OCI-LY1 (cell line): ENCODE data around the gene SLC27A6.

Experiments used
- H2AFZ ChIP-seq: fragments of 200-600 bp; sonication (generic), shearing (Covaris generic); 2 replicates; pipeline ENCODE4 v1.6.0; 2014; ENCODE audit warnings: antibody characterized with exemption, mild to moderate bottlenecking, low read length
- H3F3A ChIP-seq: fragments of 200-600 bp; sonication (generic), shearing (Covaris generic); 2 replicates; pipeline ENCODE4 v1.6.0; 2014; ENCODE audit warnings: mild to moderate bottlenecking, antibody characterized with exemption, low read length, moderate library complexity; ENCODE audit not compliant: insufficient read depth
- H3K27ac ChIP-seq: fragments of 200-600 bp; sonication (generic); 2 replicates; pipeline ENCODE4 v1.5.1; 2014; ENCODE audit warnings: low read length, mixed run types, mild to moderate bottlenecking, low read depth; ENCODE audit not compliant: poor library complexity, severe bottlenecking
- H3K27me3 ChIP-seq: fragments of 200-600 bp; sonication (generic); 2 replicates; pipeline ENCODE4 v1.6.0; 2014; ENCODE audit warnings: antibody characterized with exemption, mild to moderate bottlenecking, low read length, moderate library complexity; ENCODE audit not compliant: insufficient read depth
- H3K36me3 ChIP-seq: fragments of 200-600 bp; sonication (generic); 2 replicates; pipeline ENCODE4 v1.6.1; 2014; ENCODE audit warnings: mild to moderate bottlenecking, antibody characterized with exemption, low read length, moderate library complexity, mixed read lengths; ENCODE audit not compliant: insufficient read depth
- H3K4me1 ChIP-seq: fragments of 200-600 bp; sonication (generic); 2 replicates; pipeline ENCODE4 v1.5.1; 2014; ENCODE audit warnings: mild to moderate bottlenecking, low read length, moderate library complexity; ENCODE audit not compliant: insufficient read depth, severe bottlenecking
- H3K4me2 ChIP-seq: fragments of 200-600 bp; sonication (generic), shearing (Covaris generic); 2 replicates; pipeline ENCODE4 v1.6.1; 2014; ENCODE audit warnings: low read length
- H3K4me3 ChIP-seq: fragments of 200-600 bp; sonication (generic); 2 replicates; pipeline ENCODE4 v1.5.1; 2014; ENCODE audit warnings: low read length, low read depth, mild to moderate bottlenecking, mixed read lengths; ENCODE audit not compliant: poor library complexity, severe bottlenecking
- H3K79me2 ChIP-seq: fragments of 200-600 bp; shearing (Covaris generic); 2 replicates; pipeline ENCODE4 v1.6.1; 2016; ENCODE audit warnings: mixed run types, low read length, mixed read lengths; ENCODE audit not compliant: insufficient read depth
- H3K9ac ChIP-seq: fragments of 200-600 bp; sonication (generic), shearing (Covaris generic); 2 replicates; pipeline ENCODE4 v1.6.1; 2014; ENCODE audit warnings: mild to moderate bottlenecking, low read length, mixed read lengths
- H3K9me2 ChIP-seq: fragments of 200-600 bp; sonication (generic), shearing (Covaris generic); 2 replicates; pipeline ENCODE4 v1.6.1; 2014; ENCODE audit warnings: low read depth, mild to moderate bottlenecking, low read length, mixed read lengths
- H3K9me3 ChIP-seq: fragments of 200-600 bp; shearing (Covaris generic); 2 replicates; pipeline ENCODE4 v1.6.1; 2014; ENCODE audit warnings: low read length, mixed read lengths
- H4K20me1 ChIP-seq: fragments of 200-600 bp; sonication (generic), shearing (Covaris generic); 2 replicates; pipeline ENCODE4 v1.6.0; 2016; ENCODE audit warnings: mild to moderate bottlenecking, low read length; ENCODE audit not compliant: insufficient read depth
- CTCF ChIP-seq: fragments of 200-600 bp; sonication (generic), shearing (Covaris generic); IDR thresholded peaks from 2 replicates; pipeline ENCODE4 v1.5.1; 2017; ENCODE audit warnings: mild to moderate bottlenecking, antibody characterized with exemption, low read length, moderate library complexity, mixed read lengths
- EZH2 ChIP-seq: fragments of 200-600 bp; sonication (generic), shearing (Covaris generic); IDR thresholded peaks from 2 replicates; pipeline ENCODE4 v1.8.0; 2017; ENCODE audit warnings: borderline replicate concordance, mixed run types, mild to moderate bottlenecking, antibody characterized with exemption, low read length, moderate library complexity, mixed read lengths

The SLC27A6 gene

GRCh38 chr5:128973244-128973643, 8.0 kb downstream of the SLC27A6 start:
- H3K9me2 ChIP-seq, result no peaks in the 10 kb centered on the region
- H2AFZ ChIP-seq, result no peak overlapping the region
- no peak overlapping the region for H3K9ac ChIP-seq
- no peaks in the 10 kb centered on the region for H4K20me1 ChIP-seq
- H3K4me1 ChIP-seq, result no peaks in the 10 kb centered on the region
- H3K79me2 ChIP-seq, result no peaks in the 10 kb centered on the region
- H3F3A ChIP-seq, result no peaks in the 10 kb centered on the region
- H3K36me3 ChIP-seq, result no peaks in the 10 kb centered on the region
- no peaks in the 10 kb centered on the region for H3K9me3 ChIP-seq
- no peak overlapping the region for H3K27ac ChIP-seq
- H3K27me3 ChIP-seq, result no peaks in the 10 kb centered on the region
- TF ChIP-seq EZH2 (no peak), CTCF (no peak)
- no peak overlapping the region for H3K4me2 ChIP-seq
- no peak overlapping the region for H3K4me3 ChIP-seq

GRCh38 chr5:128974567-128974966, 9.3 kb downstream of the SLC27A6 start:
- no peak for TF ChIP-seq EZH2
- no peak for TF ChIP-seq CTCF
- Histone ChIP-seq H2AFZ (no peak overlapping the region), H3K9me2 (no peaks in the 10 kb centered on the region), H3K4me2 (no peak overlapping the region), H3K27me3 (no peaks in the 10 kb centered on the region), H3K9me3 (no peaks in the 10 kb centered on the region), H3K27ac (no peak overlapping the region), H3K9ac (no peak overlapping the region), H3K4me1 (no peaks in the 10 kb centered on the region), H3K4me3 (no peak overlapping the region), H3K79me2 (no peaks in the 10 kb centered on the region), H3F3A (no peaks in the 10 kb centered on the region), H3K36me3 (no peaks in the 10 kb centered on the region), H4K20me1 (no peaks in the 10 kb centered on the region)

GRCh38 chr5:128979761-128980160, 14.5 kb downstream of the SLC27A6 start:
- Histone ChIP-seq H3K9me2 (no peaks in the 10 kb centered on the region), H3K27ac (no peak overlapping the region), H3F3A (no peaks in the 10 kb centered on the region), H3K9me3 (no peaks in the 10 kb centered on the region), H3K4me1 (no peaks in the 10 kb centered on the region), H3K79me2 (no peaks in the 10 kb centered on the region), H2AFZ (no peak overlapping the region), H3K4me3 (no peak overlapping the region), H3K4me2 (no peak overlapping the region), H3K9ac (no peak overlapping the region), H4K20me1 (no peaks in the 10 kb centered on the region), H3K27me3 (no peaks in the 10 kb centered on the region), H3K36me3 (no peaks in the 10 kb centered on the region)
- TF ChIP-seq CTCF, result no peak
- no peak for TF ChIP-seq EZH2
